ENCODE measurements around the gene POLK.
"Not testable (repeated sequence)": the region's sequence is repeated elsewhere in the genome, so short reads cannot be mapped to it uniquely, and the experiment has no call there.

POLK gene

DNA sequence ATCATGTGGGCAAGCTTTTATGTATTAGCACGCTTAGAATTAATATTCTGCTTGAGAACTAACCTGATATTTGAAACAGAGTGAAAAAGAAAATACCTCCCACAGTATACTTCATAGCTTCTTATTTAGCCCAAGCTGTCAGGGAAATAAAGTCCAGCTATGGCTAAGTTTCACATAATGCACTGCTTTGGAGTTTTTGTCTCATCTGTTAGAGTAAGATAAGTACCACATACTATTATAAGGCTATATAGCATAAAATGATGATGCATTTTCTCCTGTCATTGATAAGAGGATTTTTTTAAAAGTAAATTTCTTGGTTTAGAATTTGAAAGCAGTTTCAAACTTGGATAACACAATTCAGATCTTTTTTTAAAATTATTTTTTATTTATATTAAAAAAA lies 97.2 kb downstream of the POLK start:
- DNase-seq (ENCODE audit: low read depth, low spot score) = no peak

DNA sequence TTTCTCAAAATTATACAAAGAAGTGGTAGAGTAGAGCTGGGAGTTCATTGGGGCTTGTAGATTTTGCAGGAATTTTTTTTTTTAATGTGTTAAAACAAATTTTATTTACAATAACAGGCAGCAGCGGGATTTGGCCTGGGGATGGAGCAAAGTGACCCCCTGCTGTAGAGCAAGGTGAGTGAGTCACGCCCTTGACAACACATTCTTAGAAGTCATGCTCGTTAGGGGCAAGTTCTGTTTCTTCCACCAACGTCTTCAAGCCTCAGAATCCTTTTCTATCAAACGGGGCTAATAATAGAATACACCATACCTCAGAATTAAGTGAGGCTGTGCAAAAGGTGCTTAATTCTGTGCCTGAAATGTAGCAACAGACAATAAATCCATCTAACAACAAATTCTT lies 98.5 kb downstream of the POLK start:
- DNase-seq (ENCODE audit: low read depth, low spot score) = no peak

DNA sequence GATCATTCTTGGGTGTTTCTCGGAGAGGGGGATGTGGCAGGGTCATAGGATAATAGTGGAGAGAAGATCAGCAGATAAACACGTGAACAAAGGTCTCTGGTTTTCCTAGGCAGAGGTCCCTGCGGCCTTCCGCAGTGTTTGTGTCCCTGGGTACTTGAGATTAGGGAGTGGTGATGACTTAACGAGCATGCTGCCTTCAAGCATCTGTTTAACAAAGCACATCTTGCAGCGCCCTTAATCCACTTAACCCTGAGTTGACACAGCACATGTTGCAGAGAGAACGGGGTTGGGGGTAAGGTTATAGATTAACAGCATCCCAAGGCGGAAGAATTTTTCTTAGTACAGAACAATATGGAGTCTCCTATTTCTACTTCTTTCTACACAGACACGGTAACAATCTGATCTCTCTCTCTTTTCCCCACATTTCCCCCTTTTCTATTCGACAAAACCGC lies 99.2 kb downstream of the POLK start:
- DNase-seq (ENCODE audit: low read depth, low spot score) = not testable (repeated sequence)

DNA sequence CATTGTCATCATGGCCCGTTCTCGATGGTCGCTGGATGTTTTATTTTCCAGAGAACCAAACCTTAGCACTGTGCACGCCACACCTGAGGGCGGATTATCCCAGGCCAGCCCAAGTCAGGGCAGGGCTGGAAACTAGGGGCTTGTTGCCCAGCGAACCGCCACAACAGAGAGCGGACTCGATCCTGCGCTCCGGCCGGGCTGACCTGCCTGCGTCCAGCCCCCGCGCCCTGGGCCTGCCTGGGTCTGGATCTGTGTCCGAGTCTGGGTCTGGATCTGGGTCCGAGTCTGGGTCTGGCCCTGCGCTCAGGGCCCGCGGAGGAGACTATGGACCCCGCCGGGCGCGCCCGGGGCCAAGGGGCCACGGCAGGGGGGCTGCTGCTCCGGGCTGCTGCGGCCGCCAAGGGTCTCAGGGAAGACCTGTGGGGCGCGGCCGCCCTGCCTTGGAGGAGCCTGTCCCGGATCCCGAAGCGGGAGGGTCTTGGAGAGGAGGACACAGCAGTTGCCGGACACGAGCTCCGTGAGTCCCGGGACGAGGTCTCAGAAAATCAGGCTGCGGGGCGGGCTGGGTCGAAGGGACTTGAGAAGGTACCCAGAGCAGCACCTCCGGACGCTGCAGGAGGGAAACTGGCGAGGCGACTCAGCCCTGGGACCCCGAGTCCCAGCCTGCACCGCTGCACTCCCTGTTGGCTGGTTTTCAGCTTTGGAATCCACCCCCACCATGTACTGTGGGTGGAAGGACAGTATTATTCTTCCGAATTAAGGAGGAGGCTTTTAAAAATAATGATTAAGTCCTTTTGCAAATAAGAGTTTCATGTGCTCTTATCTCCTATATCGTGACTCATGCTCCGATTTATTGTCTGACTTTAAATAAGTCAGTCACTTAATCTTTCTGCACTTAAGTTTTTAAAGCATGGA lies 99.9 kb downstream of the POLK start, which contains the start of gene ANKDD1B:
TSS of gene ANKDD1B (plus strand) at position 143 of the 915 bp plus-strand sequence. CDS start at position 325, 182 bp downstream.
- no peak for DNase-seq (ENCODE audit: low read depth, low spot score)

DNA sequence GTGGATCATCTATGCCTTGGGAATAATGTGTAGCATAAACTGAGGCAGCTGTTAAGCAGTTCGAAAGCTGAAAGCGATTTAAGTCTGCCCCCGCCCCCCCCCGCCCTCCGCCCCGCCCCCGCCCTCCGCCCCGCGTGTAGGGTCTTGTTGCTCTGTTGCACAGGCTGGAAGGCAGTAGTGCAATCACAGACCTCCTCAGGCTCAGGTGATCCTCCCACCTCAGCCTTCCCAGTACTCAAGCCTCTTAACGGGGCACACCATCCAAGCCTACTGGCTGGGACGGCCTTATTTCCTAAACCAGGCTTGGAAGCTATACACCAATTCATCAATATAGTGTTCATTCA lies 100.5 kb downstream of the POLK start:
- DNase-seq (ENCODE audit: low read depth, low spot score) = no peak

DNA sequence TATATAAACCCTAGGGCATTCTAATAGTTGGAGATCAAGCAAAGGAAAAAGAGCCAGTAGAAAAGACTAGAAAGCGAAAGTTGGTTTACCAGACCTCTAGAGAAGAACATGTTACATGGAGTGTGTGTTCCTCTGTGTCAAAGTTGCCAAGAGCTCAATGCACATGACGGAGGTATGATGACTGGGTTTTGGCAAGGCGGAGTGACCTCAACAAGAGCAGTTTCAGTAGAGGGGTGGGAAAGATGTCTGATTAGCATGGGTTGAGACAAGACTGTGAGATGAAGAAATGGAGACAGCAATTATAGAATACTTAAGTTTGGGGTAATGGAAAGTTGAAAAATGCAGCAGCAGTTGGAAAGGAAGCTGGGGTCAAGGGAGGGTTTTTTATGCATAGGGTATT lies 101.2 kb downstream of the POLK start:
- no peak for DNase-seq (ENCODE audit: low read depth, low spot score)

DNA sequence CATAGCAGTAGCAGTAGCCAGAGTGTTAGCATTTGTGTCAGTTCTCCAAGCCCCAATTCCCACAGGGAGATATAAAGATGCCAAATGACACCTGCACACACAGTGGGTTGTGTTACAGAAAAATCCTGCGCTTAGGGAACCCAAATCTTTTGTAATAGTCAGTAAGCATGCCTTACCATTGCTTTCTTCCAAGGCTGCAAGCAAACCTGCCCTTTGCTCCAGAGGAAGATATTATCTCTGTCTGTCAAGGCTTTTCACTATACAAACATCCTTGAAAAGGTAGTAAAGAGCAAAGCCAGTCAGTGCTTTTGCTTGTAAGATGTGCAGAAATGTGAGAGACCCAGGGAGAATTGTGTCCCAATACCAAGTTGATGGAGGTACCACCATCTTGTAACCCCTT lies 102.5 kb downstream of the POLK start:
- no peak for DNase-seq (ENCODE audit: low read depth, low spot score)

DNA sequence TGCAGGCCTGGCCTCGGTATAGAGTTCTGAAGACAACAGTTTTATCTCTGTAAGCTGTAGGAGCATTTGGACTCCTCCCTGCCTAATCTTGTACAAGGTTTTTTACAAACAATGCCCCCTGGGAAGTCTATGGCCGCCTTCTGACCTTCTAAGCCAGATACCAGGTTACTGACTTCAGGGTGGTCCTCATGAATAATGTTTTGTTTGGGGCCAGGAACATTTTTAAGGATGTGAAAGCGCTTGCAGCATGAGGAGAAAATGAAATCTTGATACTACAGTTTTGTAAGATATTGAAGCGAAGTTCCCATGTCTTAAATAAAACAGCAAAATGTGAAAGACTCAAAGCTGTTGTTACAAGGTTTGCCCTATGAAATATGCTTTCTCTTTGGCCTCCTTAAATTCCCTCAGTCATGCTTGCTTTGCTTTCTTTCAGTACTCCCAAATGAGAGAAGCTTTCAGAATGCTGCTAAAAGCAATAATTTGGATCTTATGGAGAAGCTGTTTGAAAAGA lies 104.7 kb downstream of the POLK start:
- no peak for DNase-seq (ENCODE audit: low read depth, low spot score)

DNA sequence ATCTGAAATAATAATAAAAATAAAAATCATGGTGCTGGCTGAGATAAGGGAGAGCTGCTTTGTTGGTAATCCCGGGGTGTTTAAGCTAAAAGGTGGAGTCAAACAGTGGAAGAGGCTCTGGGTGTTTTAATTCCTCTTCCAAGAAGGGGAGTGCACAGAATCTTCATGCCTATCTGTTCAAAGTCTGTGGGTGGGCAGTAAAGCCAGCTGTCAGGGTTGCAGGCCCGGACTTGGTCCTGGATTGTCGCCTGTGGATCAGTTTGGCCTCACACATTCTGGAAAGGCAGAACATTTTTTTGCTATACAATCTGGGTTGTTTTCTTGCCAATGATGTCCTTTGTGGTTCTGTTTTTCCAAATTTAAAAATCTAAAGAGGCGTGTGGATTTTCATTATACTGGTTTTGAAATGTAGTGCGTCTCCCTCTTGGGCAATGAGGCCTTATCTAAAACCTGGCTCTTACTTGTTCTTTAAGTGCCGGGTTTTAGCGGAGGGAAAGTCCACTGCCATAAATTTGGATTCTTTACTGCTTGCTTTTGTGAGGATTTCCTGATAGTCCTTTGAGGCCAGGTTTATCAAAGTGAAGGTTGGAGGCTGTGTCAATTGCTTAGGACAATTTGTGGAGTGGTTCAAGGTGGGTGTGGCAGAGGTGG lies 105.4 kb downstream of the POLK start:
- no peak for DNase-seq (ENCODE audit: low read depth, low spot score)

DNA sequence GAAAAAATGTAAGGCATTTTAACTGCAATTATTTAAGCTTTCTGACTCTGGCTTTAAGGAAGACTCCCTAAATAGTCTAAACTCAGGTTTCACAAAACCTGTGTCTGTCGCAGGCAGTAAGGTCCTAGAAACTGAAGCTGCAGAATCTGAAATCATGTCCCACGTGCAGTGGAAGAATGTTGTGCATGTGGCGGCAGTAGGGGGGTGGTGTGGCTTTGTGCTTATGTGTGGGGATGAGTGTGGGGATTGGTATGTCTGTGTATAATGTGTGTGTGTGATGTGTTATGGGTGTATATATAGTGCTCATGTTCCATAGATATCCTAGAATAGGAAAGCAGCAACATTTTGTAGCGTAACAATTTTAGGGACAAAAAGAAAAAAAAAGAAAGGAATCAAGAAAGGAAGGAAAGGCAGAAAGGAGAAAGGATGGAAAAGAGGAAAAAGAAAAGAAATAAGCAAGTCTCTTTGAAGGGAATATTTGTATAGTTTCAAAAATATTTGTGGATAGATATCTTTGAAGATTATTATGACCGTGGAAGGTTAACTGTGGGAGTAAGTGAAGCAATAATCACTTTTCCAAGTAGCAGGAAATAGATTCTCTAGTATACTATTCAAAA lies 106.2 kb downstream of the POLK start:
- DNase-seq (ENCODE audit: low read depth, low spot score) = no peak

DNA sequence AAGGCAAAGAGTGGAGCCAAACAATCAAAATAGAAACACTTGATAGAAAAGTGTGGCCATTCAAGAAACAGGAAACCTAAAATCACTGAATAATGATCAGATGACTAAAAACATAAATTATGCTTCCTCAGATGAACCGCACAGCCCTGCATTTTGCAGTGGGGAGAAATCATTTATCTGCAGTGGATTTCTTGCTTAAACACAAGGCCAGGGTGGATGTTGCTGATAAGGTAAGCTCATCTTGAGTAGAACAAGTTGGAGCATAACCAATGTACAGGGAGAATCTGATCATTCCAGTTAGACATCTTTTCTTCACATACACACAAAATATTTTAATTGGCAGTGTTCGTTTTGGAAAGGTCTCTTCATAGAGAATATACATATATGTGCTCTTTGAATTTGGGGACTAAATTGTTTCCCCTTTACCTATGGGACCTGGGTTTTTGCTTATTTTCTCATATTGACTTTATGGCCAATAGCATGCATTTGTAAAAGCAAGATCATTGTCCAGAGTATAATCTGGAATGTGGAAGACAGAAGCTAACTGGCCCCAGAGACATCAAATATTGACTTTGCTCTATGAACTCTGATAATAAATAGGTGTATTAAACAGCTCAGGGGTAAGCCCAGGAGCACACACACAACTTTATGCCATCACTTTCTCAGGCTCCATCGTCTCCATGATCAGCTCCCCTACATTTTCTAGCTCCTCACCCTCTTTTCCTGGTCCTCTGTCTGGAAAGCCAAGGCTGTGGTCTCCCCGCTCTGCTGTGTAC lies 108.7 kb downstream of the POLK start:
- DNase-seq (ENCODE audit: low read depth, low spot score) = no peak

DNA sequence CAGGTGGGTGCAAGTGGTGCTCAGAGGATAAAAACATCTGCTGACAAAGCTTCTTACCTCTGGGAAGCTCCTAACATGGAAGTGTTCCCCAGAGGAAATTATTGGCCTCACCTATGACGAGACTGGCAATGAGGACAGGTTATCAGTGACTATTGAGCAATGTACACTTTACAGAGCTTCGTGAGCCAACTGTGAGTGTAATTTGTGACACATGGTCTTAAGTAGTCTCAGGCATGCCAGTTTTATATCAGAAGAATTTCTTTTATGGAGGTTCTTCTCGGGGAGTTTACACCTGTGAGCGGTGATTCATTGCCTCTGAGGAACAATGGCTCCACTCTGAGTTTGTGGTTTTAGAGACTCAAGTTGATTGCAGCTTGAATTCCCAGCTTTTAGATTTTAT lies 110.9 kb downstream of the POLK start:
- DNase-seq (ENCODE audit: low read depth, low spot score) = no peak

DNA sequence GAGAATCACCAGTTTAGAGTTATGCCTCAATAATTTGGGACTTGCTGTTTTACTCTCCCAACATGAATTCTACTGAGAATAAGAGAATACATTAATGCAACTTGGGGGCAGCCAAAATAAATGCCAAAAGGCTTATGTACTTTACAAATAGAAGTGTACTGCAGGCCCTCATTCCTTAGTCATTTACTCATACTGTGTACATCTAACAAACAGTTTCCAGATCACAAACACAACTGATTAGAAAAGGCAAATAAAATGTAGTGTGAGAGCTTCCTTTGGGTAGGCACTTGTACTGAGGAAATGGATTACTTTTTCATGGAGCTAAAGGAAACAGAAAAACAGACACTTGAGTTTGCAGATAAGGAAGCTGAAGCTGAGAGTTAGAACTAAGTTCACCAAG lies 112.2 kb downstream of the POLK start:
- no peak for DNase-seq (ENCODE audit: low read depth, low spot score)

DNA sequence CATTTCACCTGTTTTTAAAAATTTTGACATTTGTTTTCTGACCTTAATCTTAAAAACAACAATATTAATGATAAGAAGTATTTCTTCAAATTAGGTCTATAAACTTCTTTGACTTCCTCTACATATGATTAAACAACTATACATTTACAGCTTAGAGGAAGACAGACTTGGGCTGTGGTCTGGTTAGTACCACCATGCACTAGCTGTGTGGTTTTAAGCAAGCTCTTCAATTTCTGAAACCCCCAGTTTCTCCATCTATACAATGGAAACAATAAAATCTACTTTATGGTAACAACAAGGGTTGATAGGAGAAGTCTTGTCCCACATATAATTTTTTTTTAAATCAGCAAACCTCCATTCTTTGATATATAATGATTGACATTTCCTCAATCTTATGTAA lies 115.3 kb downstream of the POLK start:
- DNase-seq (ENCODE audit: low read depth, low spot score) = no peak

DNA sequence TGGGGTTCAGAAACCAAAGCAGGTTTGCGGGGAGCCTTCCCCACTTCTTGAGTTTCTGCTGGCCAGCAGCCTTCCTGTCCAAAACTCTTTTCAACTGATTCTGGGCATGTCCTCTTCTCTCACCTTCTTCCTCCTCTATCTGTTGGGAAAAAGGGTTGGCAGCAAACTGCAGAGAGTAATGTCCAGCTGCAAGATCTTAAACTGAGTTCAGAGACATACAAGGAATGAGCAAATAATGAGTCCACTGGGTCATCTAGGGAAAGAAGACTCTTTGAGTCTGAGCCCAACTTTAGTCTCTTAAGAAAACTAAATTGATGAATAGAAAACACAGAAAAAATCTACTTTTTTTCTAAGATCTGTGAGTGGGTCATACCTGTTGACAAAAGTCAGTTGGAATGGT lies 116.1 kb downstream of the POLK start:
- no peak for DNase-seq (ENCODE audit: low read depth, low spot score)

DNA sequence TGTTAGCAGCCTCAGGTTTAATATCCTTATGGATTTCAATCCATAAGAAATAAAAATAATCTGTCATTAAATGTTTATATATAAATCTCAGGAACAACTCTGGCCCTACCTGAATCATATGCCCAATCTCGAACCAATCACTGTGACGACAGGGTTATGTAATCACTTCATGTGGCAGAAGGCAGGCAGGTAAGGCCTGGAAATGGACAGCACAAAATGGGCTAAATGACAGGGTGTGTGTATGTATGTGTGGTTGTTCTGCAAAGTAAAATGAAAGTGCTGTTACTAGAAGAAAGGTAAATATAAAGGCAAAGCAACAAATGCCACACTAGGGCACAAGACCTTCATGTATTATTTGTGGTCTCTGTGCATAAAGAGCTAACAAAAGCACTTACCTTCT lies 119.2 kb downstream of the POLK start:
- no peak for DNase-seq (ENCODE audit: low read depth, low spot score)

DNA sequence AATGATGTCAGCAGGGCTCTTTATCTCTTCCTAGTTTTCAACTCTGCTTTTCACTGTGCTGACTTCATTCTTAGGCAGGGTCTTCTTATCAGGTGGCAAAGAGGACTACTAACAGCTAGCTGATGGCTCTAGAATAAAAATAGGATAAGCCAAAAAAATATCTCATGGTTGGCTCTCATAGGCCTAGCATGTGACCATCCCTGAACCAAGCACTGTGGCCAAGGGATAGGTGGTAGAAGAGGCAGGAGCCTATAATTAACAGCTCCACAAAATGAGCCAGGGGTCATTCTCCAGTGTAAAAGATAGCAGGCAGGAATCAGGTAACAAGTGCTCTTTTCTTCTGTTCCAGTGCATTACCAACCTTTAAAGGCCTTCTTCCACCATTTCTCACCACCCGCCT lies 120.6 kb downstream of the POLK start:
- DNase-seq (ENCODE audit: low read depth, low spot score) = no peak

DNA sequence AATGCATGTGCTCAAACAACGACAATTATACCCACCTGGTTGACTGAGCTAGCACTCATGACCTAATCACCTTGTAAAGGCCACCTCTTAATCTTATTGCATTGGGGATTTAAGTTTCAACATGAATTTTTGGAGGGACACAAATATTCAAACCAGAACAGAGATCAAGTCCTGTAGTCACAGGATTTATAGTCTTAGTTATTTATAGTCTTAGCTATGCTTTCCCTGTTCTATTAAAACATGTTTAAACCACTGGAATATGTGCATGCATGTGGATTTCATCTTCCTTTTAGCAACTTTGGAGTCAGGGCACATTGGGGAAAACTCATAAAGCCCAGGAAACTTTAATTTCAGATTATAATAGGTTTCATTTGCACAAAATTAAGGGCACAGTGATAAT lies 126.3 kb downstream of the POLK start:
- no peak for DNase-seq (ENCODE audit: low read depth, low spot score)

DNA sequence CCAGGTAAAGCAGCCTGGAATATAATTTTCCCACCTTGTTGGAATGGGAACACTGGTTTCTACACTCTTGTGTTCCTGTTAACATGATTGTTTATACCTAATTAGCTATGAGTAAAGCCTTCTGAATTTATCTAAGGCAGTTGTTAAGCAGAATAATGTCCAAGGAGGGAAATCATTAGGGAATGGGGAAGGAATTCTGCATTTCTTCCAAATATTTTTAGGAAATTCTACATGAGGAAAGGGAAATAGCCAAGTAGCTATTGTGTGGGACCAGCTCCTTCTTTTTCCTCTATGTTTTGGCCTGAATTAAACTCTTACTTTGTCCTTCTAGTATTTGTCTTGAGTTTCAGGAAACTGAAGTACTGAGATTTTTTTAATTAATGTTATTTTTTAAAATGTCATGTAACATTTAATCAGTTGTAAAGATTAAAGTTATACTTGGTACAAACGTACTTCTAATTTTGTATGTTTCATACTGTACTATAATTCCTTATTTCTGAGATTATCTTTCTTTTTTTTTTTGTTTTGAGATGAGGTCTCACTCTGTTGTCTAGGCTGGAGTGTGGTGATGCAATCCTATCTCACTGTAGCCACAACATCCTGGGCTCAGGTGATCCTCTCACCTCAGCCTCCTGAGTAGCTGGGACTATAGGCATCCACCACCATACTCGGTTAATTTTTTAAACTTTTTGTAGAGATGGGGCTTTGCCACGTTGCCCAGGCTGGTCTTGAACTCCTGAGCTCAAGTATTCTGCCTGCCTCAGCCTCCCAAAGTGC lies 128.0 kb downstream of the POLK start:
- no peak for DNase-seq (ENCODE audit: low read depth, low spot score)

DNA sequence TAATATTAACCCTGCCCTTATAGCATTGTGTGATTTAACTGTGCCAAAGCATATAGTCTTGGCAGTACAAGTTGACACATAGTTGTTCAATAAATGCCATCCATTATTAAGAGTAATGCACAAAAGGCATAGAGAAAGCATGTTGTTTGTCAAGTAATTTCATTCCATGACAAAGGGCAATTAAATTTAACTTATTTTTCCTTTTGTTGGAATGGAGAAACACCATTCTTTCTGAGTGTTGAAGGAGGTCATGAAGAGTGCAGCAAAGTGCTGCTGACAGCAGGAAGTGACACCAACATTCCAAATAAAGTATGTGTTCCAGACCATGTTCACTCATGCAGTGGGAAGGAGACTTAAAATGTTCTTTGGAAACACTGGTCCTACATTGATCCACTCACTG lies 128.7 kb downstream of the POLK start:
- DNase-seq (ENCODE audit: low read depth, low spot score) = no peak

DNA sequence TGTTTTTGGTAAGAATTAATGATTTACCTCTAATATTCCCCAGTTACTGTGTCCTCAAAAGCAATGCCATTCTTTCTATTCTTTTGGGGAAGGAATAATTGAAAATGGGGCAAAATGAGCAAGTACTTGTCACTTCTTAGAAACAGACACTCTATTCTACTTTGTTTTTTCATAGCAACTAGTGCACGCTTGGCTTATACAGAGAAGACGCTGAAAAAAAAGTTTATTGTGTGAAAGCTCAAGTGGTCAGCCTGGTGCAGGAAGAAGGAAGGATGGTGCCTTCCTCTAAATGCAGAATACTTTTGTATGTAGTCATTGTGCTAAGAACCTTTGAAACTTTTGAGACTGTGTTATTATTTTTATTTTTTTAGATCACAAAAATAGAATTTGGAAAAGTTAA lies 129.1 kb downstream of the POLK start:
- no peak for DNase-seq (ENCODE audit: low read depth, low spot score)
